K562 (cell line): ENCODE measurements around the gene SCLY. TPM values are rescaled to one million over a fixed set of nuclear protein-coding genes. Genes with fewer than 3 reads are reported as not detected.

ENCODE experiments used
- ATAC-seq: fragments of 200-7000 bp; cut with Tn5 transposase; 3 replicates; pipeline ENCODE4 v1.9.1; 2020; ENCODE audit warnings: moderate library complexity
- BruUV-seq: library from RNA; stranded (reverse); fragments of 400-500 nt; replicated peaks from 2 replicates; lab custom pipeline; 2021; lab: Mats Ljungman, UMichigan
- CTCF ChIA-PET: fragments of 300-600 bp; formaldehyde crosslinking; extraction: SDS; loops from one replicate; lab custom pipeline; 2021; ENCODE audit warnings: low intra/inter-chr PET ratio; lab: Yijun Ruan, JAX
- POLR2A ChIA-PET: fragments of 300-600, 350-650 bp; sonication (Branson Sonifier 250); formaldehyde crosslinking; extraction: SDS; loops from one replicate; lab custom pipeline; 2021; ENCODE audit warnings: antibody characterized with exemption, inconsistent platforms; lab: Yijun Ruan, JAX
- DNase-seq, 4 experiments: peaks; one replicate each; pipeline versions ENCODE4 v3.0.0 to v3.0.0-alpha.2; 2011 to 2018; ENCODE audit warnings: low spot score in 3 of 4, mixed read lengths in 3 of 4; ENCODE audit errors: extremely low read depth in 1 of 4
- FAIRE-seq: peaks from 2 replicates; lab custom pipeline; 2011; peaks lifted over from hg19 to GRCh38; lab: Jason Lieb, UNC
- H2AFZ ChIP-seq: 2 replicates; pipeline ENCODE4 v1.6.0; 2011; ENCODE audit warnings: low read depth, low read length, control low read depth, inconsistent platforms
- H3K27ac ChIP-seq: fragments of 200-600 bp; 3 replicates; pipeline ENCODE4 v1.8.0; 2011; ENCODE audit warnings: low read depth, mild to moderate bottlenecking, control low read depth, inconsistent platforms, low read length, moderate library complexity, mixed read lengths; ENCODE audit errors: extremely low read depth
- H3K27me3 ChIP-seq, 2 experiments: fragments of 300-600 bp in 1 of 2; 2 replicates in 1 of 2; 3 replicates in 1 of 2; pipeline versions ENCODE4 v1.6.0 to v1.8.0; 2011; ENCODE audit warnings: inconsistent platforms in 2 of 2, low read length in 2 of 2, mild to moderate bottlenecking in 1 of 2, mixed read lengths in 1 of 2, moderate library complexity in 1 of 2; ENCODE audit not compliant: control insufficient read depth in 2 of 2, insufficient read depth in 2 of 2
- H3K36me3 ChIP-seq: fragments of 300-600 bp; 3 replicates; pipeline ENCODE4 v1.8.0; 2011; ENCODE audit warnings: mild to moderate bottlenecking, low read length, inconsistent platforms; ENCODE audit not compliant: control insufficient read depth, insufficient read depth
- H3K4me1 ChIP-seq, 2 experiments: fragments of 200-600 bp in 1 of 2; replicated peaks in 1 of 2; 2 replicates in 1 of 2; 3 replicates in 1 of 2; pipeline versions ENCODE4 v1.5.1 to v1.8.0; 2011; ENCODE audit warnings: inconsistent platforms in 2 of 2, low read length in 2 of 2, mild to moderate bottlenecking in 1 of 2, mixed read lengths in 1 of 2, moderate library complexity in 1 of 2; ENCODE audit not compliant: control insufficient read depth in 2 of 2, insufficient read depth in 2 of 2
- H3K4me2 ChIP-seq: 2 replicates; pipeline ENCODE4 v1.6.1; 2011; ENCODE audit warnings: low read length, control low read depth, inconsistent platforms, mixed read lengths; ENCODE audit not compliant: insufficient read depth
- H3K4me3 ChIP-seq: fragments of 200-600 bp; sonication (generic), shearing (Covaris generic); 2 replicates; pipeline ENCODE4 v1.5.1; 2016; ENCODE audit warnings: control low read depth, inconsistent platforms
- H3K79me2 ChIP-seq: fragments of 200-600 bp; 3 replicates; pipeline ENCODE4 v1.8.0; 2011; ENCODE audit warnings: low read length, inconsistent platforms; ENCODE audit not compliant: control insufficient read depth, insufficient read depth
- H3K9ac ChIP-seq, 2 experiments: 2 replicates each; pipeline versions ENCODE4 v1.6.0 to v1.6.1; 2011; ENCODE audit warnings: low read depth in 2 of 2, low read length in 2 of 2, control low read depth in 1 of 2, inconsistent platforms in 1 of 2, mild to moderate bottlenecking in 1 of 2, mixed read lengths in 1 of 2; ENCODE audit not compliant: insufficient read depth in 1 of 2
- H3K9me1 ChIP-seq: one replicate; pipeline ENCODE4 v1.6.0; 2011; ENCODE audit warnings: inconsistent platforms, mild to moderate bottlenecking, low read length, moderate library complexity; ENCODE audit not compliant: control insufficient read depth, insufficient read depth
- H3K9me3 ChIP-seq: replicated peaks from 2 replicates; pipeline ENCODE4 v1.5.1; 2011; ENCODE audit warnings: low read depth, low read length, inconsistent platforms; ENCODE audit not compliant: control insufficient read depth, insufficient read depth
- H4K20me1 ChIP-seq: replicated peaks from 2 replicates; pipeline ENCODE4 v1.6.1; 2011; ENCODE audit warnings: low read length, inconsistent platforms, mixed read lengths; ENCODE audit not compliant: control insufficient read depth, insufficient read depth
- SIX5 ChIP-seq, 2 experiments: IDR thresholded peaks; 2 replicates each; pipeline ENCODE4 v1.6.1; 2011; ENCODE audit warnings: low read length in 2 of 2, borderline replicate concordance in 1 of 2, low read depth in 1 of 2, mild to moderate bottlenecking in 1 of 2, moderate library complexity in 1 of 2; ENCODE audit not compliant: insufficient read depth in 1 of 2
- ZC3H11A ChIP-seq: IDR thresholded peaks from 2 replicates; pipeline ENCODE4 v1.6.1; 2012; ENCODE audit warnings: low read depth, low read length, improper control_type of control experiment
- ZFP36 ChIP-seq: fragments of 150-350 bp; IDR thresholded peaks from 2 replicates; pipeline ENCODE4 v1.6.1; 2018; ENCODE audit warnings: low read length, low read depth; ENCODE audit not compliant: partially characterized antibody
- ZNF232 ChIP-seq: sonication (generic); formaldehyde crosslinking; IDR thresholded peaks from 2 replicates; pipeline ENCODE4 v1.8.0; 2022; ENCODE audit warnings: mild to moderate bottlenecking, missing genetic modification reagents
- ZNF311 ChIP-seq: fragments of 250-450 bp; sonication (Bioruptor Pico); IDR thresholded peaks from 2 replicates; pipeline ENCODE4 v1.4.0; 2020; ENCODE audit warnings: mild to moderate bottlenecking, moderate library complexity
- whole genome bisulfite sequencing: fragments of 100-300 bp; shearing (Covaris generic); methylation state at CpG from one replicate; pipeline ENCODE4 v1.1.6; 2016; ENCODE audit warnings: low coverage, mixed read lengths; ENCODE audit not compliant: insufficient coverage; ENCODE audit errors: missing lambda C conversion rate; 5-methylcytosine and 5-hydroxymethylcytosine counted together
- in situ Hi-C: fragments of 300-500 bp; cut with MboI; formaldehyde crosslinking; loops from 4 replicates; pipeline ENCODE4 v1.15.0; 2018; ENCODE audit warnings: inconsistent platforms, mixed read lengths
- intact Hi-C: fragments of 100-400 bp; cut with micrococcal nuclease; formaldehyde crosslinking; loops from 2 replicates; pipeline ENCODE4 v1.14.2; 2022
- polyA plus RNA-seq, 8 experiments: library from polyadenylated mRNA; depleted of rRNA in 4 of 8; stranded (reverse) in 5 of 8; unstranded in 3 of 8; fragments of >200 nt; fragmentation: Nextera tagmentation in 2 of 8; fragmentation: Illumina TruSeq in 1 of 8; extraction: Ambion mirVana in 2 of 8; extraction: Trizol in 1 of 8; gene quantifications; 2 replicates each; pipeline versions ENCODE4 v1.2.1 to v1.2.3, GENCODE V29; 2011 to 2014; ENCODE audit warnings: inconsistent platforms in 1 of 8, missing spikeins in 1 of 8
- total RNA-seq, 7 experiments: library from RNA; depleted of rRNA in 6 of 7; stranded (reverse); fragments of >200 nt in 6 of 7; fragmentation: Illumina TruSeq in 2 of 7; extraction: Trizol in 2 of 7; gene quantifications; 2 replicates each; pipeline versions ENCODE4 v1.2.1 to v1.2.3, GENCODE V29; 2011 to 2021; ENCODE audit warnings: low replicate concordance in 1 of 7
- TF ChIP-seq, protein P1 (sequence below): sonication (generic); formaldehyde crosslinking; IDR thresholded peaks from 2 replicates; pipeline ENCODE4 v1.8.1; 2022; ENCODE audit warnings: missing genetic modification reagents
- TF ChIP-seq, protein P2 (sequence below): fragments of 250-450 bp; sonication (Bioruptor Pico); IDR thresholded peaks from 2 replicates; pipeline ENCODE4 v1.5.0; 2022; ENCODE audit warnings: mild to moderate bottlenecking

Gene SCLY
- total and polyA plus RNA-seq, 9 of the 15 experiments (the other 6 are each of a cell fraction or from before 2014, with no cell fraction given), result 2.6 to 32.2 (median 21.1) TPM

DNA sequence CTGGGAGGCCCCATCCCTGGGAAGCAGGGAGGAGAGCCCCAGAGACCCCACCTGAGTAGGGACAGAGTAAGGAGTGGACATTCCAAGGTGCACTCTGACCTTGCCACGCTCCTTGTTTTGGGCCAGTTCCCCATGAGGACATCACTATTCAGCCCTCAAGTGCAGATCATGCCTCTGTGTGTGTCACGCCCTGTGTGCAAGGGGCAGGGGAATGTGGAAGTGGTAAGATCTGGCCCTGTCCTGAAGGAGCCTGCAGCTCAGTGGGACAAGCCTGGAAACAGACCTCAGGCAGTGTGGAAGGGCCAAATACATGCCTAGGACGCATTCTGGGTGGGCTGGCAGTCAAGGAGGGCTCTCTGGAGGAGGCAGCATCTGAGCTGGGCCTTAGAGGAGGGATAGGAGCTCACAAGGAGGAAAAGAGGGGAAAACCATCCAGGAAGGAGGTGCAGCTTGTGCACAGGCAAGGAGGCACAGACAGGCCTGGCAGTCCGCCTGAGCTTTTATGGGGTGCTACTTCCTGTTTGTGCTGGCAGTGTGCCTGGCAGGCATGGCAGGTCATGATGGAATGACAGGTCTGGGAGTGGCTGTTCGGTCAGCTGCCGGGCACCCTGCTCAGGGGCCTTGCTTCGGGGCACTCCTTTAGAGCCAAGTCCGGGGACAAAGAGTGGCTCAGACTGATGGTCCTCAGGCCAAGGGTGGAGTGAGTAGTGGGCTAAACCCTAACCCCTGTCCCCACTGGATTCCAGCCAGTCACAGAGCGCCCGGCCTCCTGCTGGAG is 80.9 kb downstream of the SCLY start:
- no peak for ATAC-seq

DNA sequence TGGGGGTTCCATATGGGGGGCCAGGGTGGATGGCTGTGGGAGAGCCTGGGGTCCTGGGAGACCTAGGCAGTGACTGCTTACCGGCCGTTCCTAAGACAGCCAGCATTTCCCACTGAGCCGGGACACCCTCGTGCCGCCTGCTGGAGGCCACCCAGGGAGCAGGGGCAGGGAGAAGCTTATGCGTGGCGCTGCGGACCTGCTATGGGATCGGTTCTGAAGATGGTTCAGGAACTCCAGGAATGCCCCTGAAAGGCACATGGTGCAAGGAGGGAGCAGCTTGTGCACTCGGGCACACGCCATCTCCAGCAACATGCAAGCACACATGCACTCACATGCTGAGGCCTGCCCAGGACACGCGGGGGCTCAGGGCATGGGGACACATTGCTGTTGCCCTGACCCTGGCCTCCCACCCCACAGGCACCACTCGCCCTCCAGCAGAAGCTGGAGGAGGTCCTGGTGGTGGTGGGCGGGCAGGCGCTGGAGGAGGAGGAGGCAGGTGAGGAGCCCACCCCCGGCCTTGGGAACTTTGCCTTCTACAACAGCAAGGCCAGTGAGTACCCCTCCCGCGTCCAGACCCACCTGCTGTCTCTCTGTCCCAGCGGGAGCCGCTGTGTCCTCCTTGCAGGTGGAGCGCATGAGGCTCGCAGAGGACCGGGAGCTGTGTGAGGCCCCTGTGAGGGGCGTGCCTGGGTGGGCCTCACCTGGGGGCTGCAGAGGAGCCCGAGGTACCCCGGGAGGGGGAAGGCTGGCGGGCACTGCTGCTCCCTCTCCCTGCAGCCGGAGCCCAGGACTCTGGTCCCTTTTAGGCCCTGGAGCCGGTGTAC is 81.8 kb downstream of the SCLY start:
- WGBS, result 33% methylated on average over 16 of the region's 30 CpGs
- no peaks in the 10 kb centered on the region for H3K9me1 ChIP-seq
- H3K9ac ChIP-seq, result peak overlapping the region in 1 of 2 experiments; percentile 26; a peak in 1 of 4 replicates
- no TSS peak for BruUV-seq
- H3K4me1 ChIP-seq, result peaks cover 6 to 62% of the 10 kb centered on the region in 2 experiments; a peak in 4 of 5 replicates
- H3K27me3 ChIP-seq, result peaks cover 0 to 5% of the 10 kb centered on the region in 2 experiments; a peak in 2 of 5 replicates
- H3K79me2 ChIP-seq, result no peaks in the 10 kb centered on the region
- H2AFZ ChIP-seq, result no peak overlapping the region
- intact Hi-C loops, result no loop called here
- H3K4me3 ChIP-seq, result no peak overlapping the region
- peaks cover 2% of the 10 kb centered on the region; the same call in 1 of the 2 replicates for H4K20me1 ChIP-seq
- ChIA-PET CTCF (no interaction called here), POLR2A (no interaction called here)
- FAIRE-seq, result no peak
- no peak for DNase-seq
- ATAC-seq, result no peak
- in situ Hi-C loops, result no loop called here
- H3K27ac ChIP-seq, result no peak overlapping the region
- H3K4me2 ChIP-seq, result no peak overlapping the region
- no peaks in the 10 kb centered on the region for H3K9me3 ChIP-seq
- no peaks in the 10 kb centered on the region for H3K36me3 ChIP-seq
- TF ChIP-seq, protein P1, sequence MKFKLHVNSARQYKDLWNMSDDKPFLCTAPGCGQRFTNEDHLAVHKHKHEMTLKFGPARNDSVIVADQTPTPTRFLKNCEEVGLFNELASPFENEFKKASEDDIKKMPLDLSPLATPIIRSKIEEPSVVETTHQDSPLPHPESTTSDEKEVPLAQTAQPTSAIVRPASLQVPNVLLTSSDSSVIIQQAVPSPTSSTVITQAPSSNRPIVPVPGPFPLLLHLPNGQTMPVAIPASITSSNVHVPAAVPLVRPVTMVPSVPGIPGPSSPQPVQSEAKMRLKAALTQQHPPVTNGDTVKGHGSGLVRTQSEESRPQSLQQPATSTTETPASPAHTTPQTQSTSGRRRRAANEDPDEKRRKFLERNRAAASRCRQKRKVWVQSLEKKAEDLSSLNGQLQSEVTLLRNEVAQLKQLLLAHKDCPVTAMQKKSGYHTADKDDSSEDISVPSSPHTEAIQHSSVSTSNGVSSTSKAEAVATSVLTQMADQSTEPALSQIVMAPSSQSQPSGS (CRISPR knock-in tag), result no peak
- TF ChIP-seq, protein P2, sequence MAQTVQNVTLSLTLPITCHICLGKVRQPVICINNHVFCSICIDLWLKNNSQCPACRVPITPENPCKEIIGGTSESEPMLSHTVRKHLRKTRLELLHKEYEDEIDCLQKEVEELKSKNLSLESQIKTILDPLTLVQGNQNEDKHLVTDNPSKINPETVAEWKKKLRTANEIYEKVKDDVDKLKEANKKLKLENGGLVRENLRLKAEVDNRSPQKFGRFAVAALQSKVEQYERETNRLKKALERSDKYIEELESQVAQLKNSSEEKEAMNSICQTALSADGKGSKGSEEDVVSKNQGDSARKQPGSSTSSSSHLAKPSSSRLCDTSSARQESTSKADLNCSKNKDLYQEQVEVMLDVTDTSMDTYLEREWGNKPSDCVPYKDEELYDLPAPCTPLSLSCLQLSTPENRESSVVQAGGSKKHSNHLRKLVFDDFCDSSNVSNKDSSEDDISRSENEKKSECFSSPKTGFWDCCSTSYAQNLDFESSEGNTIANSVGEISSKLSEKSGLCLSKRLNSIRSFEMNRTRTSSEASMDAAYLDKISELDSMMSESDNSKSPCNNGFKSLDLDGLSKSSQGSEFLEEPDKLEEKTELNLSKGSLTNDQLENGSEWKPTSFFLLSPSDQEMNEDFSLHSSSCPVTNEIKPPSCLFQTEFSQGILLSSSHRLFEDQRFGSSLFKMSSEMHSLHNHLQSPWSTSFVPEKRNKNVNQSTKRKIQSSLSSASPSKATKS (CRISPR knock-in tag), result no peak
- TF ChIP-seq SIX5 (IDR thresholded peaks at IDR 0.05; ENCODE audit: borderline replicate concordance in 1 of 2, insufficient read depth in 1 of 2, low read depth in 1 of 2, low read length in 2 of 2) (no peak), ZC3H11A (no peak), ZNF311 (no peak)

More for the DNA sequence above, 80.9 kb downstream of the SCLY start:
- TF ChIP-seq ZNF232 (CRISPR knock-in tag) (no peak), ZFP36 (peak; percentile 91)
- TF ChIP-seq, all 486 proteins: peak for 1
- no peak overlapping the region for H3K4me2 ChIP-seq
- no peak overlapping the region for H3K9ac ChIP-seq
- H3K36me3 ChIP-seq, result no peaks in the 10 kb centered on the region
- BruUV-seq, result no TSS peak
- H3K79me2 ChIP-seq, result no peaks in the 10 kb centered on the region
- no peaks in the 10 kb centered on the region for H3K9me3 ChIP-seq
- H3K27ac ChIP-seq, result no peak overlapping the region
- ChIA-PET CTCF (no interaction called here), POLR2A (no interaction called here)
- in situ Hi-C loops (no loop called here), intact Hi-C loops (no loop called here)
- H4K20me1 ChIP-seq, result peaks cover 2% of the 10 kb centered on the region; the same call in 1 of the 2 replicates
- no peak overlapping the region for H2AFZ ChIP-seq
- WGBS, result 18% methylated on average over 9 of the region's 10 CpGs
- FAIRE-seq (no peak), DNase-seq (no peak)
- H3K27me3 ChIP-seq, result peaks cover 0 to 5% of the 10 kb centered on the region in 2 experiments; a peak in 2 of 5 replicates
- H3K4me1 ChIP-seq, result peaks cover 6 to 61% of the 10 kb centered on the region in 2 experiments; a peak in 4 of 5 replicates
- no peak overlapping the region for H3K4me3 ChIP-seq
- no peaks in the 10 kb centered on the region for H3K9me1 ChIP-seq
